Hepatocyte (in vitro differentiated cells): Measurements from ENCODE around the gene FAM217A. TPM values are rescaled to one million over a fixed set of nuclear protein-coding genes. Genes with fewer than 3 reads are reported as not detected.

Experiments
- DNase-seq: peaks from one replicate; pipeline ENCODE4 v3.0.0-alpha.2; 2016; ENCODE audit warnings: low spot score
- H2AFZ ChIP-seq: fragments of 200-600 bp; sonication (generic); 2 replicates; pipeline ENCODE4 v1.6.0; 2016; ENCODE audit warnings: antibody characterized with exemption, mild to moderate bottlenecking
- H3K27ac ChIP-seq: fragments of 200-600 bp; sonication (generic); 2 replicates; pipeline ENCODE4 v1.5.1; 2016; ENCODE audit warnings: mild to moderate bottlenecking
- H3K27me3 ChIP-seq: fragments of 200-600 bp; sonication (generic); 2 replicates; pipeline ENCODE4 v1.6.1; 2016
- H3K36me3 ChIP-seq: fragments of 200-600 bp; sonication (generic); replicated peaks from 2 replicates; pipeline ENCODE4 v1.5.1; 2016; ENCODE audit warnings: low read depth; ENCODE audit not compliant: insufficient read depth
- H3K4me1 ChIP-seq: fragments of 200-600 bp; sonication (generic); 2 replicates; pipeline ENCODE4 v1.5.1; 2016; ENCODE audit warnings: mild to moderate bottlenecking, moderate library complexity; ENCODE audit not compliant: insufficient read depth
- H3K4me2 ChIP-seq: fragments of 200-600 bp; sonication (generic); 2 replicates; pipeline ENCODE4 v1.6.0; 2016
- H3K4me3 ChIP-seq: fragments of 200-600 bp; sonication (generic); 2 replicates; pipeline ENCODE4 v1.5.1; 2016; ENCODE audit warnings: mild to moderate bottlenecking
- H3K79me2 ChIP-seq: fragments of 200-600 bp; sonication (generic); 2 replicates; pipeline ENCODE4 v1.6.0; 2017; ENCODE audit warnings: mild to moderate bottlenecking
- H3K9me2 ChIP-seq: fragments of 200-600 bp; sonication (generic); replicated peaks from 2 replicates; pipeline ENCODE4 v1.6.0; 2017; ENCODE audit warnings: mild to moderate bottlenecking; ENCODE audit not compliant: insufficient read depth
- H3K9me3 ChIP-seq: fragments of 200-600 bp; sonication (generic); 2 replicates; pipeline ENCODE4 v1.5.1; 2016; ENCODE audit warnings: low read depth, mild to moderate bottlenecking
- H4K20me1 ChIP-seq: fragments of 200-600 bp; sonication (generic); 2 replicates; pipeline ENCODE4 v1.6.0; 2016; ENCODE audit warnings: mild to moderate bottlenecking; ENCODE audit not compliant: insufficient read depth, poor library complexity, severe bottlenecking
- CTCF ChIP-seq: fragments of 200-600 bp; sonication (generic); IDR thresholded peaks from 2 replicates; pipeline ENCODE4 v1.5.1; 2016; ENCODE audit warnings: antibody characterized with exemption, mild to moderate bottlenecking; ENCODE audit not compliant: poor library complexity
- EZH2 ChIP-seq: fragments of 200-600 bp; sonication (generic); IDR thresholded peaks from 2 replicates; pipeline ENCODE4 v1.6.1; 2016; ENCODE audit warnings: antibody characterized with exemption, mild to moderate bottlenecking, borderline replicate concordance
- EZH2phosphoT487 ChIP-seq: fragments of 200-600 bp; sonication (generic); IDR thresholded peaks from one replicate; pipeline ENCODE4 v1.6.1; 2018; ENCODE audit warnings: antibody characterized with exemption, mild to moderate bottlenecking, low read depth, moderate library complexity; ENCODE audit not compliant: unreplicated experiment, severe bottlenecking
- WGBS: methylation state at CpG from one replicate; pipeline ENCODE4 v1.1.6; 2016; ENCODE audit warnings: low lambda C conversion rate; ENCODE audit errors: missing lambda C conversion rate; 5-methylcytosine and 5-hydroxymethylcytosine counted together
- polyA plus RNA-seq: library from polyadenylated mRNA; unstranded; fragments of >200 nt; fragmentation: Nextera tagmentation; extraction: Ambion mirVana; gene quantifications from 2 replicates; pipeline ENCODE4 v1.2.1, GENCODE V29; 2016
- total RNA-seq: library from RNA; depleted of rRNA; stranded (reverse); fragments of >200 nt; gene quantifications from 2 replicates; pipeline ENCODE4 v1.2.3, GENCODE V29; 2014

Gene FAM217A
- total and polyA plus RNA-seq, 2 experiments from 2014 or later, result not detected

GRCh38 chr6:4031442-4031841 lies 47.5 kb downstream of the FAM217A start:
- Histone ChIP-seq H3K27ac (no peak overlapping the region), H3K27me3 (no peaks in the 10 kb centered on the region), H3K4me3 (no peak overlapping the region), H3K36me3 (no peaks in the 10 kb centered on the region), H3K79me2 (peaks cover 100% of the 10 kb centered on the region), H2AFZ (no peak overlapping the region), H3K9me2 (no peaks in the 10 kb centered on the region), H3K9me3 (no peaks in the 10 kb centered on the region), H4K20me1 (peaks cover 72% of the 10 kb centered on the region), H3K4me1 (no peaks in the 10 kb centered on the region), H3K4me2 (no peak overlapping the region)
- WGBS, result 87% methylated on average over 1 of the region's 1 CpG
- TF ChIP-seq CTCF (no peak), EZH2phosphoT487 (no peak), EZH2 (no peak)
- no peak for DNase-seq

DNA sequence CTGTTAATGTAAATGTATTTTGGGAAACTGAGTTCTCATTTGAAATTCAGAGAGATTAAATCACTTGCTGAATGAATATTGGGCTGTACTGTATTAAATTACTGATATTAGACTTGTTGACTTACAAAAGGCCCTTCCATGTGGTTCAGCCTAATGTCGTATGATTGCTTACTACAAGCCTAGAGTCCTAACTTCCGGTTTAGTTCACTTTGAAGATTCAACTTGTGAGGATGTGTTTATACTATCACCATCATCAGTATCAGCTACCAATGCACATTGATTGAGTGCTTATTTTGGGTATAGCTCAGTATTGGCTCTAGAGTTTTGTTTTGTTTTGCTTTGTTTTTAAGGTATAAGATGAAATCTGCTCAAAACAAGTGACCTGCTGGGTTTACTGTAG lies 48.3 kb downstream of the FAM217A start:
- Histone ChIP-seq H4K20me1 (peaks cover 72% of the 10 kb centered on the region), H3K36me3 (no peaks in the 10 kb centered on the region), H3K4me1 (no peaks in the 10 kb centered on the region), H2AFZ (no peak overlapping the region), H3K4me2 (no peak overlapping the region), H3K79me2 (peaks cover 100% of the 10 kb centered on the region), H3K9me2 (no peaks in the 10 kb centered on the region), H3K9me3 (no peaks in the 10 kb centered on the region), H3K27ac (no peak overlapping the region), H3K4me3 (no peak overlapping the region), H3K27me3 (no peaks in the 10 kb centered on the region)
- TF ChIP-seq CTCF (no peak), EZH2 (no peak), EZH2phosphoT487 (no peak)
- no peak for DNase-seq
- 89% methylated on average over 2 of the region's 2 CpGs for WGBS

DNA sequence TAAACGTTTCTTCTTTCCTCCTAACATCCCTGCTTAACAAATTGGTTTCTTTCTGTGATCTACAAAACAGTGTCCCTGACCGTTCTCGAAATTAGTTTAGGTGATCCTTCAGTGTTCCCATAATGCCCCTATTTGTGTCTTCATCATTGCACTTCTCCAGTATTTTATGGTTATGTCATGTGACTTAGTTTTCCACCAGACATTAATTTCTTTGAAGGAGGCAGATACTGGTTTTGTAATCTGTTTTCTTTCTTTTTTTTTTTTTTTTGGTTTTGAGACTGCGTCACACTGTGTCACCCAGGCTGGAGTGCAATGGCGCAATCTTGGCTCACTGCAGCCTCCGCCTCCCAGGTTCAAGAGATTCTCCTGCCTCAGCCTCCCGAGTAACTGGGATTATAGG lies 49.2 kb downstream of the FAM217A start:
- H3K9me2 ChIP-seq, result no peaks in the 10 kb centered on the region

More for the DNA sequence above, 49.2 kb downstream of the FAM217A start:
- Histone ChIP-seq H3K4me2 (no peak overlapping the region), H3K4me3 (no peak overlapping the region), H3K9me3 (no peaks in the 10 kb centered on the region), H3K27ac (no peak overlapping the region), H3K79me2 (peaks cover 100% of the 10 kb centered on the region), H3K36me3 (no peaks in the 10 kb centered on the region), H4K20me1 (peaks cover 76% of the 10 kb centered on the region), H3K4me1 (no peaks in the 10 kb centered on the region), H3K27me3 (no peaks in the 10 kb centered on the region), H2AFZ (no peak overlapping the region)
- TF ChIP-seq EZH2phosphoT487, result no peak
- TF ChIP-seq EZH2, result no peak
- TF ChIP-seq CTCF, result no peak
- no peak for DNase-seq
- 96% methylated on average over 7 of the region's 7 CpGs for WGBS
